GM12878 (cell line): ENCODE measurements around the gene TP73. TPM values are rescaled to one million over a fixed set of nuclear protein-coding genes. Genes with fewer than 3 reads are reported as not detected.

Experiments used
- ATAC-seq: fragments of 200-7000 bp; cut with Tn5 transposase; 3 replicates; pipeline ENCODE4 v1.9.1; 2020; ENCODE audit warnings: mild to moderate bottlenecking, moderate library complexity
- BruUV-seq: library from RNA; stranded (reverse); fragments of 400-500 nt; replicated peaks from 2 replicates; lab custom pipeline; 2021; lab: Mats Ljungman, UMichigan
- CTCF ChIA-PET: fragments of 300-600 bp; sonication (Branson Sonifier 250); formaldehyde crosslinking; extraction: SDS; loops from one replicate; lab custom pipeline; 2021; ENCODE audit warnings: inconsistent platforms; lab: Yijun Ruan, JAX
- POLR2A ChIA-PET: fragments of 350-600 bp; formaldehyde crosslinking; extraction: SDS; loops from one replicate; lab custom pipeline; 2021; ENCODE audit warnings: inconsistent platforms; lab: Charles Lee
- RAD21 ChIA-PET: fragments of 300-600 bp; sonication (Branson Sonifier 250); formaldehyde crosslinking; loops from one replicate; lab custom pipeline; 2023; ENCODE audit warnings: antibody characterized with exemption; ENCODE audit not compliant: unreplicated experiment; lab: Charles Lee
- SMC1A ChIA-PET: fragments of 300-600 bp; sonication (Branson Sonifier 250); formaldehyde crosslinking; loops from one replicate; lab custom pipeline; 2023; ENCODE audit not compliant: unreplicated experiment, uncharacterized antibody; lab: Charles Lee
- DNase-seq: peaks from one replicate; pipeline ENCODE4 v3.0.0-alpha.2; 2011; ENCODE audit warnings: low read depth, low spot score
- FAIRE-seq: peaks from 3 replicates; lab custom pipeline; 2011; peaks lifted over from hg19 to GRCh38; lab: Jason Lieb, UNC
- H2AFZ ChIP-seq: 2 replicates; pipeline ENCODE4 v1.6.0; 2011; ENCODE audit warnings: low read depth, low read length, control low read depth; ENCODE audit not compliant: control insufficient read depth
- H3K27ac ChIP-seq: 2 replicates; pipeline ENCODE4 v1.5.1; 2011; ENCODE audit warnings: control low read depth; ENCODE audit not compliant: control insufficient read depth, insufficient read depth
- H3K27me3 ChIP-seq, 2 experiments: replicated peaks in 1 of 2; 2 replicates each; pipeline versions ENCODE4 v1.6.0 to v1.6.1; 2011; ENCODE audit warnings: low read length in 1 of 2; ENCODE audit not compliant: control insufficient read depth in 2 of 2, insufficient read depth in 2 of 2
- H3K36me3 ChIP-seq, 2 experiments: 2 replicates each; pipeline ENCODE4 v1.5.1; 2011; ENCODE audit warnings: low read length in 1 of 2; ENCODE audit not compliant: control insufficient read depth in 2 of 2, insufficient read depth in 2 of 2
- H3K4me1 ChIP-seq: 2 replicates; pipeline ENCODE4 v1.6.1; 2011; ENCODE audit warnings: mild to moderate bottlenecking, low read length, moderate library complexity, mixed read lengths; ENCODE audit not compliant: control insufficient read depth, insufficient read depth
- H3K4me2 ChIP-seq: 2 replicates; pipeline ENCODE4 v1.6.0; 2011; ENCODE audit warnings: control low read depth; ENCODE audit not compliant: control insufficient read depth, insufficient read depth
- H3K4me3 ChIP-seq: fragments of 200-600 bp; sonication (generic); 2 replicates; pipeline ENCODE4 v1.5.1; 2016
- H3K79me2 ChIP-seq: 2 replicates; pipeline ENCODE4 v1.6.0; 2011; ENCODE audit warnings: low read length; ENCODE audit not compliant: control insufficient read depth, insufficient read depth
- H3K9ac ChIP-seq: 2 replicates; pipeline ENCODE4 v1.8.0; 2011; ENCODE audit warnings: low read length, control low read depth, mixed read lengths; ENCODE audit not compliant: control insufficient read depth, insufficient read depth
- H3K9me3 ChIP-seq: replicated peaks from 3 replicates; pipeline ENCODE4 v1.5.1; 2011; ENCODE audit warnings: mild to moderate bottlenecking, low read length; ENCODE audit not compliant: control insufficient read depth, insufficient read depth
- H4K20me1 ChIP-seq: 2 replicates; pipeline ENCODE4 v1.6.0; 2011; ENCODE audit not compliant: control insufficient read depth, insufficient read depth
- BMI1 ChIP-seq: fragments of 450-650 bp; IDR thresholded peaks from 2 replicates; pipeline ENCODE4 v1.6.1; 2016; ENCODE audit warnings: mild to moderate bottlenecking, moderate library complexity, borderline replicate concordance
- CREB1 ChIP-seq: IDR thresholded peaks from 2 replicates; pipeline ENCODE4 v1.6.1; 2012; ENCODE audit warnings: low read depth, mild to moderate bottlenecking, inconsistent platforms
- FOS ChIP-seq: IDR thresholded peaks from 3 replicates; pipeline ENCODE4 v1.6.1; 2011; ENCODE audit warnings: borderline replicate concordance; ENCODE audit not compliant: insufficient read length; ENCODE audit errors: extremely low read depth
- MYB ChIP-seq: fragments of 150-350 bp; IDR thresholded peaks from 2 replicates; pipeline ENCODE4 v1.6.1; 2014; ENCODE audit warnings: mild to moderate bottlenecking, low read depth, low read length, borderline replicate concordance
- RELA ChIP-seq: fragments of 450-650 bp; IDR thresholded peaks from 2 replicates; pipeline ENCODE4 v1.8.0; 2014; ENCODE audit warnings: borderline replicate concordance; ENCODE audit not compliant: partially characterized antibody
- RFX5 ChIP-seq: IDR thresholded peaks from 2 replicates; pipeline ENCODE4 v1.6.1; 2011; ENCODE audit warnings: low read depth, low read length, improper control_type of control experiment
- SIX5 ChIP-seq: IDR thresholded peaks from 2 replicates; pipeline ENCODE4 v1.6.1; 2011; ENCODE audit warnings: mild to moderate bottlenecking, low read depth, low read length, moderate library complexity; ENCODE audit not compliant: severe bottlenecking
- SKIL ChIP-seq: fragments of 450-650 bp; IDR thresholded peaks from 2 replicates; pipeline ENCODE4 v1.6.1; 2017; ENCODE audit warnings: mild to moderate bottlenecking, low read depth, inconsistent platforms; ENCODE audit not compliant: poor library complexity, severe bottlenecking
- SMC3 ChIP-seq: IDR thresholded peaks from 2 replicates; pipeline ENCODE4 v1.6.1; 2011; ENCODE audit warnings: low read length, improper control_type of control experiment, borderline replicate concordance
- SRF ChIP-seq, 2 experiments: IDR thresholded peaks; 2 replicates each; pipeline ENCODE4 v1.6.1; 2011; ENCODE audit warnings: low read depth in 2 of 2, low read length in 2 of 2, mild to moderate bottlenecking in 1 of 2, moderate library complexity in 1 of 2
- TCF12 ChIP-seq: IDR thresholded peaks from 2 replicates; pipeline ENCODE4 v1.6.1; 2011; ENCODE audit warnings: low read depth, mild to moderate bottlenecking, low read length
- YY1 ChIP-seq: IDR thresholded peaks from 2 replicates; pipeline ENCODE4 v1.6.1; 2011; ENCODE audit warnings: low read depth, mild to moderate bottlenecking, low read length
- ZNF24 ChIP-seq: fragments of 450-650 bp; IDR thresholded peaks from 2 replicates; pipeline ENCODE4 v1.6.1; 2017; ENCODE audit warnings: antibody characterized with exemption, mild to moderate bottlenecking
- ZNF687 ChIP-seq: fragments of 450-650 bp; IDR thresholded peaks from 2 replicates; pipeline ENCODE4 v1.6.1; 2017; ENCODE audit warnings: mild to moderate bottlenecking, moderate library complexity
- WGBS: methylation state at CpG from one replicate; pipeline ENCODE4 v1.1.6; 2016; ENCODE audit warnings: low lambda C conversion rate; ENCODE audit not compliant: insufficient replicate concordance, insufficient coverage; ENCODE audit errors: missing lambda C conversion rate; 5-methylcytosine and 5-hydroxymethylcytosine counted together
- in situ Hi-C: fragments of 300-500 bp; cut with MboI; formaldehyde crosslinking; loops from 9 replicates; pipeline ENCODE4 v1.14.3; 2018; ENCODE audit warnings: mixed read lengths
- intact Hi-C: fragments of 100-400 bp; cut with micrococcal nuclease; formaldehyde crosslinking; loops from one replicate; pipeline ENCODE4 v1.14.2; 2022; ENCODE audit not compliant: unreplicated experiment
- polyA plus RNA-seq, 11 experiments: library from polyadenylated mRNA; depleted of rRNA in 4 of 11; unstranded in 6 of 11; stranded (reverse) in 5 of 11; fragments of >200 nt; fragmentation: Nextera tagmentation in 4 of 11; fragmentation: Illumina TruSeq in 1 of 11; extraction: Ambion mirVana in 4 of 11; extraction: Trizol in 1 of 11; gene quantifications; 1 replicate in 1 of 11; 2 replicates in 10 of 11; pipeline versions ENCODE4 v1.2.1 to v1.2.3, GENCODE V29; 2011 to 2016; ENCODE audit warnings: inconsistent platforms in 2 of 11, missing spikeins in 2 of 11, low read depth in 1 of 11
- total RNA-seq, 4 experiments: library from RNA; depleted of rRNA in 3 of 4; stranded (reverse); fragments of >200 nt in 3 of 4; fragmentation: Illumina TruSeq in 1 of 4; extraction: Trizol in 1 of 4; gene quantifications; 2 replicates each; pipeline versions ENCODE4 v1.2.1 to v1.2.3, GENCODE V29; 2013 to 2021

TP73 gene
- total and polyA plus RNA-seq, 10 of the 15 experiments (the other 5 are each of a cell fraction or from before 2014, with no cell fraction given): 0.08 to 54.2 (median 14.9) TPM

- no peak for TF ChIP-seq SKIL
- TF ChIP-seq ZNF687: no peak
- TF ChIP-seq TCF12: no peak
Observed at GRCh38 chr1:3738943-3739342, 86.6 kb downstream of the TP73 start (continued).

GRCh38 chr1:3740042-3740441 is 87.7 kb downstream of the TP73 start:
- no peak for FAIRE-seq
- in situ Hi-C loops: no loop called here
- SMC1A ChIA-PET: no interaction called here

More at GRCh38 chr1:3740042-3740441, 87.7 kb downstream of the TP73 start:
- no peaks in the 10 kb centered on the region for H3K27me3 ChIP-seq
- ChIA-PET POLR2A (no interaction called here), CTCF (no interaction called here), RAD21 (no interaction called here)
- no peaks in the 10 kb centered on the region for H4K20me1 ChIP-seq
- DNase-seq (no peak), ATAC-seq (no peak)
- no peak overlapping the region for H3K9ac ChIP-seq
- H3K4me2 ChIP-seq: no peak overlapping the region
- intact Hi-C loops: no loop called here
- no peaks in the 10 kb centered on the region for H3K9me3 ChIP-seq
- WGBS: 89% methylated on average over 9 of the region's 9 CpGs
- no TSS peak for BruUV-seq
- H3K79me2 ChIP-seq: no peaks in the 10 kb centered on the region
- TF ChIP-seq ZNF24: no peak
- no peak for TF ChIP-seq FOS
- TF ChIP-seq YY1: no peak
- no peak for TF ChIP-seq MYB
- TF ChIP-seq RFX5: no peak
- TF ChIP-seq SRF (IDR thresholded peaks at IDR 0.05; ENCODE audit: low read depth in 2 of 2, low read length in 2 of 2): no peak
- TF ChIP-seq RELA: no peak
- TF ChIP-seq SMC3: no peak
- TF ChIP-seq BMI1: no peak
- TF ChIP-seq CREB1: no peak
- TF ChIP-seq SIX5: no peak
- H2AFZ ChIP-seq: no peak overlapping the region
- no peaks in the 10 kb centered on the region for H3K4me1 ChIP-seq
- no peak overlapping the region for H3K27ac ChIP-seq
- H3K4me3 ChIP-seq: no peak overlapping the region
- H3K36me3 ChIP-seq: peaks cover 2 to 3% of the 10 kb centered on the region in 2 experiments; a peak in 3 of 4 replicates
